Brain microvascular endothelial cell (primary cell): ENCODE results near the gene KIF17.
A peak's percentile ranks its signal among the peaks of the same experiment; 100 is the strongest.

ENCODE experiments used
- DNase-seq: peaks from one replicate; pipeline ENCODE4 v3.0.0-alpha.2; 2020
- H3K27ac ChIP-seq: fragments of 250-450 bp; sonication (Bioruptor Pico); 2 replicates; pipeline ENCODE4 v1.5.1; 2020; ENCODE audit warnings: mild to moderate bottlenecking, moderate library complexity
- H3K27me3 ChIP-seq: fragments of 250-450 bp; sonication (Bioruptor Pico); replicated peaks from 2 replicates; pipeline ENCODE4 v1.5.1; 2020; ENCODE audit warnings: mild to moderate bottlenecking
- H3K36me3 ChIP-seq: fragments of 250-450 bp; sonication (Bioruptor Pico); replicated peaks from 2 replicates; pipeline ENCODE4 v1.5.1; 2020; ENCODE audit warnings: mild to moderate bottlenecking
- H3K4me3 ChIP-seq: 2 replicates; pipeline ENCODE4 v1.5.1; 2011; ENCODE audit warnings: low read depth, mild to moderate bottlenecking, control low read depth, low read length, moderate library complexity
- CTCF ChIP-seq: IDR thresholded peaks from 2 replicates; pipeline ENCODE4 v1.5.1; 2011; ENCODE audit warnings: low read depth, mild to moderate bottlenecking, moderate library complexity, low read length, control low read depth, inconsistent platforms; ENCODE audit errors: missing control alignments
- in situ Hi-C: cut with HindIII; loops from 2 replicates; pipeline ENCODE4 v1.10.0; 2017; ENCODE audit warnings: low sequenced_read_pairs, low pct_ligation_motif_present

Gene KIF17

GRCh38 chr1:20742671-20743070 lies 24.9 kb upstream of the KIF17 start:
- TF ChIP-seq CTCF = no peak
- no peak for DNase-seq
- H3K36me3 ChIP-seq = peaks cover 37% of the 10 kb centered on the region
- no peak overlapping the region for H3K4me3 ChIP-seq
- in situ Hi-C loops = no loop called here
- H3K27ac ChIP-seq = no peak overlapping the region
- H3K27me3 ChIP-seq = no peaks in the 10 kb centered on the region

GRCh38 chr1:20740781-20741180 lies 23.0 kb upstream of the KIF17 start:
- Histone ChIP-seq H3K27ac (no peak overlapping the region), H3K36me3 (peaks cover 22% of the 10 kb centered on the region), H3K27me3 (no peaks in the 10 kb centered on the region), H3K4me3 (no peak overlapping the region)
- no peak for TF ChIP-seq CTCF
- no peak for DNase-seq
- in situ Hi-C loops = no loop called here

GRCh38 chr1:20739225-20739624 lies 21.4 kb upstream of the KIF17 start:
- no peak overlapping the region for H3K4me3 ChIP-seq
- no peak for TF ChIP-seq CTCF
- no peaks in the 10 kb centered on the region for H3K27me3 ChIP-seq
- peaks cover 13% of the 10 kb centered on the region for H3K36me3 ChIP-seq
- in situ Hi-C loops = no loop called here
- peak overlapping the region; percentile 14 for H3K27ac ChIP-seq
- no peak for DNase-seq

DNA sequence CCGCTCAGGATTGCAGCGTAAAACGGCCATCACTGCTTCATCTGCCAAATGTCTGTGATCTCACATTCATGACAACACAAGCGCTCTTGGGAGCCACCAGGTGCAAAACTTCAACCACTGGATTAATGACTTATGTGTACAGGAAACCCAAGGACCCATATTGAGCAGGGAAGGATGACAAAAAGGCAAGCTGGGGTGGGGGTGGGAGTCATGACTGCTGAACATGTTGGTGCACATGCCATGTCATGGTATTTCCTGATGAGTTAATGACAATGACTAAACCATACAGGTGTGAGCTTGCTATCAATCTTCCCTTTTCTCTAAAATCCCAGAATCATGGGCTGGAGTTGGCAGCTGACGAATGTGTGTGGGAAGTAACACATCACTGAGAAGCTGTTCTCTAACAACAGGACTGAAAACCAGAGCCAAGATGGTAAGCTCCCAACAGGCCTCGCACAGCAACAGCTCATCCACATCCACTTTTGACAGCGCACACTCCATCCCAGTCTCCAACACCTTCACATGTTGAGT lies 17.8 kb upstream of the KIF17 start:
- in situ Hi-C loops = no loop called here
- Histone ChIP-seq H3K27ac (no peak overlapping the region), H3K27me3 (no peaks in the 10 kb centered on the region), H3K36me3 (peaks cover 2% of the 10 kb centered on the region), H3K4me3 (no peak overlapping the region)
- no peak for DNase-seq
- no peak for TF ChIP-seq CTCF

DNA sequence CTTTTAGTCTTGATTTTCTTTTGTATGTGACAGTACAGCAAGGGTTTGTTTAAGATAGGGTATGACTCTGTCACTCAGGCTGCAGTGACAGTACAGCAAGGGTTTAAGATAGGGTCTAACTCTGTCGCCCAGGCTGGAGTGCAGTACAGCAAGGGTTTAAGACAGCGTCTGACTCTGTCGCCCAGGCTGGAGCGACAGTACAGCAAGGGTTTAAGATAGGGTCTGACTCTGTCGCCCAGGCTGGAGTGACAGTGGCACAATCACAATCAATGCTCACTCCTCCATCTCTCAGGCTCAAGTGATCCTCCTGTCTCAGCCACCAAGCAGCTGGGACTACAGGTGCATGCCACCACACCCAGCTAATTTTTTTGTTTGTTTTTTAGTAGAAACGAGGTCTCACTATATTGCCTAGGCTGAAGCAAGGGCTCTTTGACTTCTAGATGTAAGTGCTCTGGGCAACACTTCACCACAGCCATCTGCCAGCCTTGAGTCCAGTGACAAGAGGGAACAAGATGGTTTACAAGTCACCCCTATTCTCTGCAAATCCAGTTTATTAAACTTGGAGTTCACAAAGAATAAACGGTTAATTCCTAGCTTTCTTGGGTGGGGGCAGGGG lies 15.7 kb upstream of the KIF17 start:
- in situ Hi-C loops = no loop called here
- DNase-seq = no peak
- Histone ChIP-seq H3K27me3 (no peaks in the 10 kb centered on the region), H3K36me3 (peaks cover 2% of the 10 kb centered on the region), H3K4me3 (peak overlapping the region; percentile 27), H3K27ac (peak overlapping the region; percentile 35)
- TF ChIP-seq CTCF = no peak
